GM21360 (cell line): ENCODE measurements around the gene FAM240A.

Experiments used
- ATAC-seq: cut with Tn5 transposase; IDR thresholded peaks from one replicate; pipeline ENCODE4 v1.9.1; 2021; ENCODE audit warnings: mild to moderate bottlenecking, moderate library complexity; ENCODE audit not compliant: unreplicated experiment

Gene FAM240A

DNA sequence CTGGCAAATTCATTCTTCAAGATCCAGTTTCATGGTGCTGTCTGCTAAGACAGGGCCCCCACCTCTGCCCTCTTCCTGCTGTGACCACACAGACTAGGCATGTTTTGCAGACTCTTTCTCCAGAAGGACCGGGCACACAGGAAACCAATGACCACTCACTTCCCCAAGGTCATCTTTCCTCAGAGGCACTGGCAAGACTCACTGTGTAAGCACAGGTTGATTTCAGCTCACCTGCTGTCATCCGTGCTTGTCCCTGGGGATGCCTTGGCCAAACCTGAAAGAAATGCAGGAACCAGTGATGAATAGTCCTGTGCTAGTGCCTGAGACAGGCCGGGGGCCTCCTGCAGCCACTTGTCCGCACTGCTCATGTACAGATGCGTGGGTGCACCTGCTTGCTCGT, 47.7 kb downstream of the FAM240A start:
- ATAC-seq = no peak

DNA sequence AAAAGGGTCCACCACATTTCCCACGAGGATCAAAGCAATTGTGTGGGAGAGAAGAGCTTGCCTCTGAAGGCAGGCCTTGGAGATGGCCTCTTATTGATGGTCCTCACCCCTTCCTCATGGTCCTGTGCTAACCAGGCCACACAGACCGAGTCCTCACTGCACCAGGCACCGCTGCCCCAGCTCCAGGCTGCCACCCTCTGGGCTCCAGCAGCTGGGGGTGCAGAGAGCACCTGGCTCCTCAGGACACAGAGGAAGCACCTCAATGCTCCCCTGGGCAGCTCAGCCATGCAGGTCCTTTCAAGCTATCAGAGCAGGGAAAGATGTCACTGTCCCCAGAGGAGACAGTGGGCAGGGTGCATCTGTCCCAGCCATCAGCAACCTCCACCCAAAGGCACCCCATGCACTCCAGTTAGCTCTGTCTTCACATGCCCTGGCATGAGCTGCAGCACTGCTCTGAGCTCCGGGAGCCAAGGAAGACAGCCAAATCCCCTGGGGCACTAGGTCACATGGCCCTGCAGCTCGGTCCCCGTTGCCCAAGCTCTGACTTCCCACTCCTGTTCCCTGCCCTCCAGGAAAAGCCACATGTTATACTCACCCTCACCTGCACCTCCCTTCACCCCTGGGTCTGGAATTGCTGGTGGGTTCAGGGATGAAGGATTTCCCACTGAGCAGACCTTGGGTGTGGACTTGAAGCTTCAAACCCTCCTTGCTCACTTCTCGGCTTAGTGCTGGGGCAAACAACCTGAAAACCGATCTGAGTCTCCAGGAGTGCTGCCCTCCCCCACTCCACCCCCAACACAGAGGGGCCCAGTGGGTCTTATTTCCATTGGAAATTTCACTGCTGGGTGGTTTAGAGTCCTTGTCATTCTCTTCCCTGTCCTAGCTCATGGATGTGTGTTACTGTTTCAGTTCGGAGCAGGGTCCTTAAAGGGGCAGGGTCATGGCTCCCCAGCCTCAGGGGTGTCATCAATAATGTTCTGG, 48.5 kb downstream of the FAM240A start:
- ATAC-seq = no peak

DNA sequence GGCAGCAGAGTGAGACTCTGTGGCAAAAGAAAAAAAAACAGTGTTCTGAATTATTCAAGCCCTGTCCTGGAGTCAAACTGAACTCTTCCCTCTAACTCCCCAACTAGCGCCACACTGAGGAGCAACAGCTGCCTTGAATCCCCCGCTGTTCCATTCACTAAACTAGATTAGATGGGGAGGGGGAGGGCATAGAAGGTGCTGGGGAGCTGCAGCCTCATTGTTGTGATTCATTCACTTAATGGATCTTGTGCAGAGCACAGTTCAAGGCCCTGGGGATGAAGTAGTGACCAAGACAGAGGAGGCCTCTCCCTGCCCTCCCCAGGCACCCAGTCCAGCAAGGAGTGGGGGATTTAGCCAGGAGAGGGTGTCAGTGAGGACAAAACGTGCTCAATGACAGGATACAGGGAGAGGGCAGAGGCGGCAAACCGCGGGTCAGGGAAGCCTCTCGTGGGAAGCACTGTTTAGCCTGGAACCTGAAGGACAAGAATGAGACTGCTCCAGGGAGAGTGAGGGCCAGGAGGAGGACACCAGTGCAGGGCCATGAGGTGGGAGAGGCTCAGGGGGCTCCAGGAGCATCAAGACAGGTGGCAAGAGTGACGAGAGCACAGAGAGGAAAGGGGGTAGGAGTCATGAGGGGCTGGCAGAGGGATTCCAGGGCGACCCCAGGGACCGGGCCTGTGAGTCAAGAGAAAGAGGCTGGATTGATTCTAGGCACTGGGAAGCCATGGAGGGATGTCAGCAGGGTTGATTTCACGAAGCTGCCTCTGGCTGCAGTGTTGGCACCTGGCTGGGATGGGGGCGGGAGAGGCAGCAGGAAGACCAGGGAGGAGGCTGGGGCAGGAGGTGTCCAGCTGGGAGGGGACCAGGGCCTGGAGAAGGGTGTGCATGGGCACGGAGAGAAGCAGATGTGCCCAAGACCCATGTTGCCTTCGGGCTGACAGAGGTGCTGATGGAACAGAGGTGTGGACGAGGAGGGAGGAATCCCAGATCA, 49.7 kb downstream of the FAM240A start:
- no peak for ATAC-seq

DNA sequence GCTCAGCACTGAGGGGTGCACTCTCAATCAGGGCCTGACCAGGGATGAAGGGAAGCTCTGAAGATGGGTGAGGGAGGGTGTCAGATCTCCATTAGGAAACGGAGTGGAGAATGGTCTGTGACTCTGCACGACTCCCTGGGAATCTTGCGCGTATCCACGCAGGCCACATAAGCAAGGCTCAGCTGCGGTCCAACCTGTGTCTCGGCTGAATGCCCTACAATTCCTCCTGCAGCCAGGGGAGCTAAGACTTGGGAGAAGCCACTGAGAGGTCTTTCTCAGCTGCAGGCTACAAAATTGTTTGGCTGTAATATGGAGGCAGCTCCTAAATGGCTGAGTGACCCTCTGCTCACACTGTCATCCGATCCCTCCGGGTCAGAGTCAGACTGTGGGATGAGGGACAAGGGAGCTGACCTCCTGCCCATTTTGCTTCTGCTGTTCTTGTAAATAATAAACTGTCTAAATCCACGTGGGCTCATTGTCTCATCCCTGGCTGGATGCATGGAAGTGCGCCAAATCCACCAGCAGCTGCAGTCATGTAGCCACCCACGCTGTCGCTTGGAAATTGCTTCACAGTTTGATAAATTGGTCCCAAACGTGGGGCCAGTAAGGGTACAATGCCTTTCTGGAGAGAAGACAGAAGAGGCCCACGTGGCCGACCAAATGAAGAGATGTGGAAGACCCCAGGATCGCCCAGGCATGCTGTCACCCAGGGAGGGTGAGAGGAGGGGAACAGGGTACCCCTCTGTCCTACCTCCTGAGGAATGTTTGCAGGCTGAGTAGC, 50.6 kb downstream of the FAM240A start:
- ATAC-seq = no peak

DNA sequence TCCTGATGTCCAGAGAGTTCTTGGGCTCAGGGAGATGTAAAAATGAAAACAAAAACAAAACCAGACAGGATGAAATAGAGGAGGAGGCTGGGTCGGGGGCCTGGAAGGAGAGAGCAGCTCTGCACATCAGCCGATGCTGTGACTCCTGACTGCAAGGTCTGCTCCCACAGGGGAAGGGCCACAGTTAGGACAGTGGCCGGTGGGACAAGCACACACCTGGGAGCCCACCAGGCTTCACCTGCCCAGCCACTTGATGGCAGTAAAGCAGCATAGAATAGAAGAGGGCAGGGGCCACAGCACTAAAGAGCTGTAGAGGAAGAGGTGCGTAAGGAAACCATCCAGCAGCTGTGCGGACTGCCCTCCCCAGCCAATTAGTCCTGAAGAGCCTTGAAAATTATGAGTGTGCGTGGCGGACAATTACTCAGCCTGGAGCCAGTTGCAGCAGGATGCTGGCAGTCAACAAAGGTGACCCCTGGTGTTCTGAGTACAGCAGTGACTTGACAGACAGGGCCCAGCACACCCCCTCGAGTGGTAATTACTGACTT, 51.3 kb downstream of the FAM240A start:
- no peak for ATAC-seq

DNA sequence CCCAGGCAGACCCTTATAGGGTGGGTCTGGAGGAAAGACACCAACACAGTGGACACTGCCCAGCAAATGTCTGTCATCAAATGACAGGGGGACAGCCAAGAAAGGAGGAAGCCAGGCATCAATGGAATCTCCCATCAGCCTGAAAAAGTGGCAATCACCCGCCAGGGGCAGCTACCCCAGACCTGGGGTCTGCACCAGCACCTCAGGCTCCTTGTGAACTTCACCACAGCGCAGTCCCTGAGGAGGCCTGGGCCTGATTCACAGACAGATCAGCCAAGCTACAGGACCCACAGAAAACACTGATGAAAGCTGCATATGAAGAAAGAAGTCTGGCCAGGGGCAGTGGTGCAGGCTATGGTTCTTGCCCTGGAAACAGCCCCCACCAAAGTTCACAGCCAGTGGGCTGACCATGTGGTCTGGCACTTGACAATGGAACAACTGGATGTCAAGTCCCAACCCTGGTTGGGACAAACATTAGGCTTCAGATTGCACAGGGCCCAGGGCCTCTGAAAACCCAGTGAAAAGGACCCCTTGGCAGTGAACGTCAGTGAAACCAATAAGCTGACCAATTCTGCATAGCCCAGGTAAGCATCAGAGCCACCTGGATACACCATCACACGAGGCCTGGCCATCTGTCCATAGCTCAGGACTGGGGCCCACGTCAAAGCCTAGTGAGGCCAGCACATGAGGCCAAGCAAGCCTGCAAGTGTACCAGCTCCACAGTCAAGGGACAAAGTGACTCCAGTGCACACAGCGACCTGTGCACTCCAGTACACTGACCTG, 52.1 kb downstream of the FAM240A start:
- no peak for ATAC-seq

DNA sequence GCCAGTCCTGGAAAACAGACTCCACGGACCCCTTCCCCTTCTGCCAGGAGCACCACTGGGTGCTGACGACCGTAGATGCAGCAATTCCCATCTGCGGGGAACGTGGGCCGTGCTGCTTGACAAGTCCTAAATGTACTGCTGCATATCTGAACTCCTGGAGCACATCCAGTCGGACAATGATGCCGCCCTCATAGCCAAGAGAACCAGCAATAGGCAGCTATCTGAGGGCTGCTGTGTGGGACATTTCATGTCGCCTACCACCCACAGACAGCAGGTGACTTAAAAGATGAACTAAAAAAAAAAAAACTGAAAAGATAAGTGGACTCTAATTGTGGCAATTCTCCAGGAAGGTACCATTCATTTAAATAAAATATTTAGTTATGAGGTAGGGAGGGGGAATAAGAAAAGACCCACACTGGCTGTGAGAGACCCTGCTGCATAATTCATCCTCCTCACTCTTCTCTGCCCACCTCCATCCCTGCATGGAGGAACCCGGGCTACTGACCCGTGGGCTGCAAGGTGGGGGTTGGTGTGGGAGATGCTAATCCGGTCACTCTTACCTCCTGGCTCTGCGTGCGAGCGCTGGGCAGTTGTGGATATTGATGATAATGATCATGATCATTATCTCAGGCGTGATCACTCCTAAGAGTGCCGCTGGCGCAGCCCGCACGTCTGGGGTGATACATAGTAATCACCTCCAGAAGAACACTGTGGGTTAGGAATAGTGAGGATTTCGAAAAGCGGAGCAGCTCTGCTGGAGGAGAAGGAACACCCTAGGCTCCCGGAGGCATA, 52.8 kb downstream of the FAM240A start:
- ATAC-seq = no peak

DNA sequence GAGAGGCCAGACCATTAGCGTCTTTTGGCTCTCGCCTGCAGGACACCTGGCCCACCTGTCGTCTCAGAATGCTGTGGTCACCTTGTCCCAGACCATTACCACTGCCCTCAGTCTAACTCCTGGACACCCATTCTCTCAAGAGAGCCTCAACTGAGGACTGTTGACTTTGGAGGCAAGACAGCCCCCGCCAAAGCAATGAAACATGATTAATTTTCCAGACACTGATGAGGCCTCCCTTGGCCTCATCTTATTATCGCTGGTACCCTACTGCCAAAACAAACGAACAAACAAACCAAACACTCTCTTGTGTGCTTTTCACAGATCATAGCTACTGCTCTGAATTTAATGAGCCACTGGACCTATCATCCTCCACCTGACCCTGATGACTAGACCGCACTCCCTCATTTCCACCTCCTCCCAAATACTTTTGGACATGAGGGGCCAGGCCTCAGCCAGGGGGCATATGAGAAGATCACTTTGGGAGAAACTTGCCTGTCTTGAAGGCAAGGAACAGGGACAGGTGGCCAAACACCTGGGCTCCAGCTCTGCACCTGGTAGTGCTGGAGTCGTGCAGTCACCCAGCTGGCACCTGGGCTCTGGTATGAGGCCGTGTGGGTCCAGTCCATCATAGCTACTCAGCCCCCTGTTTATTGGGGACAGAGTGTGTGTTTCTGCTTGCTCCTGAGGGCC, 53.6 kb downstream of the FAM240A start:
- no peak for ATAC-seq

DNA sequence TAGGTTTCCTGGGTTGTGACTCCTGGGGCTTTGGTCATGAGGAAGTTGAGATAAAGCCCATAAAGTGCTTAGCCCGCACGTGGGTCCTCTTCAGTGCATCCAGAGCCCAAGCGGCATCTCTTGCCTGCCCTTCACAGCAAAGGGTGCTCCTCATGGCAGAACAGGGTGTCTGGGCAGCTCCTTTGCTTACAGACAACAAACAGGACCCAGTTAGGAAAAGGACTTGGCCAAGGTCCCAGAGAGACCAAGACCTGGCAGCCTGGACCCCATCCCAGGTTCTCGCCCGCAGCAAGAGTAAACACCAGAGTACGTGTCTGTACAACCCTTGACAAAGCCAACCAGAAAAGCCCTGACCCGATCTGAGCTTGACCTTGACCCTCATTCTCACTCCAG, 54.1 kb downstream of the FAM240A start:
- no peak for ATAC-seq

DNA sequence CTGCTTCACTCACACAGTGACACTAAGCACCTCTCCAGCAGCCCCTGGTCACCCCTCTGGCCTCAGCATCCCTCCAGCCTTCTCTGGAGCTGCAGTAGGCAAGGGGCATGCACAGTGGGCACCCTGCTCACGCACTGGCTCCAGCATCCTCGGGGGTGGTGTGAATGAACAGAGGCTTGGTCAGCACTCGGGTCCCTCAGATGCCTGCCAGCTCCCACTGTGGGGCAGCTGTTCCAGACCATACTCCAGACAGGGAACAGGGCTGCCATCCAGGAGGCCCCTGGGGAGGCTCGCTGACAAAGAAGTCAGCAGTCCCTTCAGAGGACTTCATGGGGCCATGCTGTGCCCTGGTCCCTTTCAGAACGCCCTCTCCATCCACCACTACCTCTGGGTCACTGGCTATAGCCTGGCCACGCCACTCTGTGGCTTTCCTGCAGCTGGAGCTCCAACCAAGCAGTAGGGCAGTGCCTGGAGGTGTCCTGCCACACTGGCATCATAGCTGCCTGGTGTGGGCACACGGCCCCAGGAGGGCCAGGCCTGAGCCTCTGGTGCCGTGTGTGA, 54.8 kb downstream of the FAM240A start:
- ATAC-seq = no peak

DNA sequence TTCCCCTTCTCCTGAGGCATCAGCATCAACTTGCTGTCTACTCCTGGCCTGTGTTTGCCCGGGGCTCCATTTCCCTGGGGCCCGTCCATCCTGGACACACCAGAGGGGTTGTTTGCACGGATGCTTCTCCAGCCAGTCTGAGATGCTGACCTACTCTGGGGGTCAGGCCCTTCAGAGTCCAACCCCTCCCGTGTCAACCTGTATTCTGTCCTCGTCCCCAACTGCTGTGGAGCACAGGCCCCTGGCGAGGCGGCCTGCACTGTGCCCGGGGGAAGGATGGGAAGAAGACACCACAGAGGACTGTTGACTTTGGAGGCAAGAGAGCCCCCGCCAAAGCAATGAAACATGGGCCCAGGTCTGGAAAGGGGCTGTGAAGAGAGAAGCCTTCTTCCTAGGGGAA, 55.3 kb downstream of the FAM240A start:
- ATAC-seq = no peak

DNA sequence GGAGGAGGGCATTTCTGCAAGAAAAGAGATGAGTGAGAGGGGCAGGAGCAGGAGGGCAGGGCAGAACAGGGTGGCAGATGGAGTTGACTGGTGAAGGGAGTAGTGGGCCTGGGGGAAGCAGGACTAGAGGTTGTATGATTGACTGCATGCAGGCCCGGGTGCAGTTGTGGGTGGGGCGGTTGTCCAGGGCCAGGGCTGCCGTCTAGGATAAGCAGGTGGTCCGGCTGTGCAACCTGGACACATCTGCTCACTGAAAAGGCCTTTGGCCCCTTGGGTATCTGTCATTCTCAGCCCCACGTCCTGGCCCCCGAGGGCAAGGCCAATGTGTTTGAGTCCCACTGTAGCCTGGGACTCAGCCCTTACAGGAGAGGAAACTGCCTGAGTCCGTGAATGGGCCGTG, 55.8 kb downstream of the FAM240A start:
- no peak for ATAC-seq

DNA sequence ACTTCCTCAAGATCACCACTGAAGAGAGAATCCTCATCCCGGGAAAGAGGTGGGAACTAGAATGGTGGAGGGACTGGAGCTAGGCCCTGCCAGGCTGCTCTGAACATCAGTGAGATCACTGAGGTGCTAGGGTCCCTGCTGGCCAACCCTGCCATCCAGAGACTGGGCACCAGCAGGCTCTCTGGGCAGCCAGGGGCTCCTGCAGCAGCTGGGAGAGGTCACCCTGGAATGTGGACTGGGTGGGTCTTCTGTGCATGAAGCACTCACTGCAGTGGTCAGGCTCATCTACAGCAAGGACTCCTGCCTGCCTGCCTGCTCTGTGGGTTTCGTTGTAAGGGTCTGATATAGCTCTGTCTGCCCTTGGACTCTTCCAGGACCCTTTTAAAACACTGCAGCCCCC, 56.3 kb downstream of the FAM240A start:
- ATAC-seq = no peak

DNA sequence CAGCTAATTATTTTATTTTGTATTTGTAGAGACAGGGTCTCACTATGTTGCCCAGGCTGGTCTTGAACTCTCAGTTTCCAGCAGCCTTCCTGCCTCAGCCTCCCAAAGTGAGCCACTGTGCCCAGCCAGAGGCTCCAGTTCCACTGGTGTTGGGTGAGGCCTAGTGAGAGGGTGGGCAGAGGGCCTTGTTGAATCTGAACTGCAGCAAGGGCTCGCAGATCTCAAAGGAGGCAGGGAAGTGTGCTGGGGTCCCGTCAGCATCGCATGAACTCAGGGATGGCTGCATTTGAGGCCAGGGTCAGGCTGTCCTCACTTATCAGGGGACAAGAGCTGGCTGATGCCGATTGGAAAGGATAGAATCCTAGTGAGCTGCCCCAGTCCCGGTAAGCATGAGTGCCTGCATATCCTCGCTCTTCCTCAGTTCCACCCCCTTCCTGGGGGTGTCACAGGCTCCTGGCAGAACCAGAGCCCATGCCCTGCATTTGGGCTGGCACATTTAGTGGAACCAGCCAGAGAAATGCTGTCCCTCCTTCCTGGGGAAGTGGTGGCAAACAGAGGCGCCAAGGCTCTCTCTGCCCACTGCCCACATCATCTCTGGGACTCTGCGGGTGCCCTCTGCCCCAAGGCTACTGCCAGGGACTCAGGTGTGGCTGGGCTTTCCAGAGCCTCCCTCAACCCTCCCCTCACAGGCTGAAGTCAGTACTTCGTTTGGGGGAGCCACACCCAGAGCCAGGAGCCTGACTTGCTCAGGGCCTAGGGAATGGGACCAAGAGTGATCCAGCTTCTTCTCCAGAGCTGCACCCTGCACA, 57.1 kb downstream of the FAM240A start:
- no peak for ATAC-seq

DNA sequence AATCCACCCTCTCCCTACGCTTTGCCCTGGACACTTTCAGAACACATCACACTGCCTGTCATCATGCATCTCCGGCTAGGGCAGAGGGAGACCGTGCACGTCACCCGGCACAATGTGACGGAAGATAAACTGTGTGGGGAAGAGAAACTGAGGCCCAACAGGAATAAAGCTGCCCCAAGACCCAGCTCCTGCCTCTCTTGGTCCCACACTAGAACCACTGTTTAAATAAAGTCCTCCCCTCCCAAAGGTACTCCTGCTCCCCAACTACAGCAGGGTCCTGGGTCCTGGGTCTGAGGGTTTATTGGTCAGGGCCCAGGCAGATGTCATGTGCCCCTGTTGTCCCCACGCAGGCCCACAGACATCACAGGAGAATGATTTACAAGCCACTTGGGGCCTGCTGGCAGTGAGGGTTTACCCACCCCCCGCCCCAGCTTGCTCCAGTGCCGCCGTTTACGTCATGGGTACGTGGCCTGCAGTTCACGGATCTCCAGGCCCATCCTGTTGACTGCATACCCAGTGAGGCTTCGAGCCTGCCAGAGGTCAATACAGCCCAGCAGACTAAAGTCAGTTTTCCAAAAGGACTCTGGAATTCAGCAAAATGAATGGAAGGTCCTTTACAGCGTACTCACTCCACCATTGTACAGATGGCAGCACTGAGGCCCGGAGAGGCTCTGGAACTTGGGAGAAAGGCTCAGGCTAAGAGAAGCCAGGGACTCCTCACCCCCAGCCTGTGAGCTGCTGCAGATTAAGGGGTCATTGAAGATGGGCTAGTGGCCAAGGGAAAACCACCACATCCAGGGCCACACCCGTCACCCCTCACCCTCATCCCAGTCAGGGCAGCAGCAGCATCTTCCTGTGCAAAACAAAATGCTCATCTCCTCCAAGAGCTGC, 57.9 kb downstream of the FAM240A start:
- no peak for ATAC-seq

DNA sequence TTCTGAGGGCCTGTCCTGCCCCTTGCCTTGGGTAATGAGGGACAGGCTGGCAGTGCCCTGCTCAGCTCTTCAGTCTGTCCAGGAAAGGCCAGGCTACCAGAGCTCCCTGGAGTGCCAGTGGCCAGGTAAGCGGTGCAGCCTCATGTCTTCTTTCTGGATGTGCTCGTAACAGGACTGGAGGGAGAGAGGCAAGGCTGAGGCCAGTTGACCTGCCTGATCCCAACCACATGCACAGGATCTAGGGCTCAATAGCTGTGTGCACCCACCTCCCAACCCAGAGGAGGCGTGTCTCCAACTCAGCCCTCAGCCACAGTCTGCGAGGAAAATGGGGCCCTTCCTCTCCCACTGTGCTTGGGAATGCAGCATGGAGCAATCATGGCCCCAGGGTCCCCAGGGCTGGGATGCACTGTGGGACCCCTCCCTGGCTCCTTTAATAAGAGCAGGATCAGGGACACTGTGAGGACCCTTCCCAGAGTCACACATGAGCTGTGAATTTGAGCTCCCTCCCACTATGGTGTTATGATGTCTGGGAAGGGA, 58.6 kb downstream of the FAM240A start:
- no peak for ATAC-seq
